Fibroblast of skin of abdomen (primary cell): ENCODE measurements around the gene PCDHB10.
A peak's percentile ranks its signal among the peaks of the same experiment; 100 is the strongest.
"Not testable (repeated sequence)": the region's sequence is repeated elsewhere in the genome, so short reads cannot be mapped to it uniquely, and the experiment has no call there.

Source experiments
- DNase-seq: peaks from one replicate; pipeline ENCODE4 v3.0.0-alpha.2; 2013

Gene PCDHB10

DNA sequence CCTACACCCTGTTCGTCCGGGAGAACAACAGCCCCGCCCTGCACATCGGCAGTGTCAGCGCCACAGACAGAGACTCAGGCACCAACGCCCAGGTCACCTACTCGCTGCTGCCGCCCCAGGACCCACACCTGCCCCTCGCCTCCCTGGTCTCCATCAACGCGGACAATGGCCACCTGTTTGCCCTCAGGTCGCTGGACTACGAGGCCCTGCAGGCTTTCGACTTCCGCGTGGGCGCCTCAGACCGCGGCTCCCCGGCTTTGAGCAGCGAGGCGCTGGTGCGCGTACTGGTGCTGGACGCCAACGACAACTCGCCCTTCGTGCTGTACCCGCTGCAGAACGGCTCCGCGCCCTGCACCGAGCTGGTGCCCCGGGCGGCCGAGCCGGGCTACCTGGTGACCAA lies 3.5 kb upstream of the PCDHB10 start:
- DNase-seq, result not testable (repeated sequence)

GRCh38 chr5:141189131-141189530 lies 3.0 kb upstream of the PCDHB10 start:
- not testable (repeated sequence) for DNase-seq

- not testable (repeated sequence) for DNase-seq
These were observed 2.2 kb downstream of the PCDHB10 start for GRCh38 chr5:141194332-141194731.

DNA sequence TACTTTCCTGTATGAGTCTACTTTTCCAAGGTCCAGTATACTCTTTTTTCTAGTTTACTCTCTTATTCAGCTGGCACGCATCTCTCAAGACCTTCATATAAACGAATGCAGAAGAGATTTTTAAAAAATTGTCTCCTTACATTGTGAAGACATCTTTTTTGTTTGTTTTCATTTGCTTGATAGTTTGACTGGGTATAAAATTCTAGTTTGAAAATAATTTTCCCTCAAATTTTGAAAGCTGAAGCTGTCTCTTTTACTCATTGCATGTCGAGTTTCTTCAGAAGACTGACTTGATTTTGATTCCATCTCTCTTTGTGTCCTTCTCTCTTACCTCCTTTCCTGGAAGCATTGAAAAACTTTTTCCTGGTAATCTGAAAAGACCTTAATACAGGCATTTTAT lies 4.2 kb downstream of the PCDHB10 start:
- DNase-seq, result no peak

DNA sequence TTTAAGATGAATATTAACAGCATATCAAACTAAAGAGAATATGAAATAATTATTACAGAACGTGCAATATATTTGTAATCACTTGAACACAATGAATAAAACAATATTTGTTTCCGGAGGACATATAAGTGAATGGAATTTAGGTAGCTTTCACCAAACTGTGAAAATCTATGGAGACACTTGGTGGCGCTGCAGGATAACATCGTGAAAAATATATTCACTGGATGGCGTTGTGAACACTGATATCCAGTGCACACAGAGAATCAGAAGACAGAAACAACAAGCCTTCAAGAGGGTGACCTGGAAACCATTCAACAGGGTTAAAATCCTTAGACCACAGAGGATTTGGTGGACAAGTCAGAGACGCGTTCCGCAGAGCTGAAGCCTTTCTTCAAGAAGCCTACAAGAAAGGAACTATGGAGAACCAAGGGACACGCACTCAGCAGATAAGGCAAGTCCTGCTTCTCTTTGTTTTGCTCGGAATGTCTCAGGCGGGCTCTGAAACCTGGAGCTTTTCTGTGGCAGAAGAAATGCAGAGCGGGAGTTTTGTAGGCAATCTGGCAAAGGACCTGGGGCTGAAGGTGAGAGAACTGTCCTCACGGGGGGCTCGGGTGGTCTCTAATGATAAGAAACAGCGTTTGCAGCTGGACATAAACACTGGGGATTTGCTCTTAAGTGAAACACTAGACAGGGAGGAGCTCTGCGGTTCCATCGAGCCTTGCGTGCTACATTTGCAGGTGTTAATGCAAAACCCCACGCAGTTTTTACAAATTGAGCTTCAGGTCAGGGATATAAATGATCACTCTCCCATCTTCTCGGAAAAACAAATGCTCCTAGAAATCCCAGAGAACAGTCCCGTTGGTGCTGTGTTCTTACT lies 7.4 kb downstream of the PCDHB10 start, which contains the start of gene PCDHB11:
Gene PCDHB11 (plus strand): TSS at position 269 of the 877 bp plus-strand sequence. CDS start 148 bp downstream, at position 417.
- no peak for DNase-seq

DNA sequence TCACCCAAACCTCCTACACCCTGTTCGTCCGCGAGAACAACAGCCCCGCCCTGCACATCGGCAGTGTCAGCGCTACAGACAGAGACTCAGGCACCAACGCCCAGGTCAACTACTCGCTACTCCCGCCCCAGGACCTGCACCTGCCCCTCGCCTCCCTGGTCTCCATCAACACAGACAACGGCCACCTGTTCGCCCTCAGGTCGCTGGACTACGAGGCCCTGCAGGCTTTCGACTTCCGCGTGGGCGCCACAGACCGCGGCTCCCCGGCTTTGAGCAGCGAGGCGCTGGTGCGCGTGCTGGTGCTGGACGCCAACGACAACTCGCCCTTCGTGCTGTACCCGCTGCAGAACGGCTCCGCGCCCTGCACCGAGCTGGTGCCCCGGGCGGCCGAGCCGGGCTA lies 9.0 kb downstream of the PCDHB10 start:
- not testable (repeated sequence) for DNase-seq

GRCh38 chr5:141201646-141202045 lies 9.5 kb downstream of the PCDHB10 start:
- not testable (repeated sequence) for DNase-seq

DNA sequence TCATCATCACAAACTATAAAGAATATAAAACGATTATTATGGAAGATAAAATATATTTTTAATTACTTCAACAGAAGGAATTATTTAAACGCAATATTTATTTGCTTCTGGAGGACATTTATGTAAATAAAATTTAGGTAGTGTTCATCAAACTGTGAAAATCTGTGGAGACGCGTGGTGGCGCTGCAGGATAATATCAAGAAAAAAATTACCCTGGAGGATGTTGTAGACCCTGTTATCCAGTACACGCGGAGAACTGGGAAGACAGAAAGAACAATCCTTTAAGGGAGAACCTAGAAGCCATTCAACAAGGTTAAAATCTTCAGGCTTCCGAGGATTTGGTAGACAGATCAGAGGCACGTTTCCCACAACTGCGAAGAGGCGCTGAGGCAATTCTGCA lies 16.3 kb downstream of the PCDHB10 start, which contains the start of gene PCDHB12:
Gene PCDHB12 (plus strand): TSS at position 242 of the 400 bp plus-strand sequence. CDS start 189 bp downstream, outside the sequence.
- no peak for DNase-seq

DNA sequence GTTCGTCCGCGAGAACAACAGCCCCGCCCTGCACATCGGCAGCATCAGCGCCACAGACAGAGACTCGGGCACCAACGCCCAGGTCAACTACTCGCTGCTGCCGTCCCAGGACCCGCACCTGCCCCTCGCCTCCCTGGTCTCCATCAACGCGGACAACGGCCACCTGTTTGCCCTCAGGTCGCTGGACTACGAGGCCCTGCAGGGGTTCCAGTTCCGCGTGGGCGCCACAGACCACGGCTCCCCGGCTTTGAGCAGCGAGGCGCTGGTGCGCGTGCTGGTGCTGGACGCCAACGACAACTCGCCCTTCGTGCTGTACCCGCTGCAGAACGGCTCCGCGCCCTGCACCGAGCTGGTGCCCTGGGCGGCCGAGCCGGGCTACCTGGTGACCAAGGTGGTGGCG lies 18.1 kb downstream of the PCDHB10 start:
- not testable (repeated sequence) for DNase-seq

- not testable (repeated sequence) for DNase-seq
These were observed 18.7 kb downstream of the PCDHB10 start for GRCh38 chr5:141210849-141211248.

- not testable (repeated sequence) for DNase-seq
These were observed 21.6 kb downstream of the PCDHB10 start, which contains the start of gene PCDHB13 for GRCh38 chr5:141213656-141214339. TSS of gene PCDHB13 (plus strand) at chr5:141213919. CDS start at chr5:141214124, 205 bp downstream.

DNA sequence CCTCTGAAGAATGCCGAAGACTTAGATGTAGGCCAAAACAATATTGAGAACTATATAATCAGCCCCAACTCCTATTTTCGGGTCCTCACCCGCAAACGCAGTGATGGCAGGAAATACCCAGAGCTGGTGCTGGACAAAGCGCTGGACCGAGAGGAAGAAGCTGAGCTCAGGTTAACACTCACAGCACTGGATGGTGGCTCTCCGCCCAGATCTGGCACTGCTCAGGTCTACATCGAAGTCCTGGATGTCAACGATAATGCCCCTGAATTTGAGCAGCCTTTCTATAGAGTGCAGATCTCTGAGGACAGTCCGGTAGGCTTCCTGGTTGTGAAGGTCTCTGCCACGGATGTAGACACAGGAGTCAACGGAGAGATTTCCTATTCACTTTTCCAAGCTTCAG lies 22.4 kb downstream of the PCDHB10 start:
- DNase-seq, result not testable (repeated sequence)

DNA sequence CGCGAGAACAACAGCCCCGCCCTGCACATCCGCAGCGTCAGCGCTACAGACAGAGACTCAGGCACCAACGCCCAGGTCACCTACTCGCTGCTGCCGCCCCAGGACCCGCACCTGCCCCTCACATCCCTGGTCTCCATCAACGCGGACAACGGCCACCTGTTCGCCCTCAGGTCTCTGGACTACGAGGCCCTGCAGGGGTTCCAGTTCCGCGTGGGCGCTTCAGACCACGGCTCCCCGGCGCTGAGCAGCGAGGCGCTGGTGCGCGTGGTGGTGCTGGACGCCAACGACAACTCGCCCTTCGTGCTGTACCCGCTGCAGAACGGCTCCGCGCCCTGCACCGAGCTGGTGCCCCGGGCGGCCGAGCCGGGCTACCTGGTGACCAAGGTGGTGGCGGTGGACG lies 23.4 kb downstream of the PCDHB10 start:
- DNase-seq, result not testable (repeated sequence)

DNA sequence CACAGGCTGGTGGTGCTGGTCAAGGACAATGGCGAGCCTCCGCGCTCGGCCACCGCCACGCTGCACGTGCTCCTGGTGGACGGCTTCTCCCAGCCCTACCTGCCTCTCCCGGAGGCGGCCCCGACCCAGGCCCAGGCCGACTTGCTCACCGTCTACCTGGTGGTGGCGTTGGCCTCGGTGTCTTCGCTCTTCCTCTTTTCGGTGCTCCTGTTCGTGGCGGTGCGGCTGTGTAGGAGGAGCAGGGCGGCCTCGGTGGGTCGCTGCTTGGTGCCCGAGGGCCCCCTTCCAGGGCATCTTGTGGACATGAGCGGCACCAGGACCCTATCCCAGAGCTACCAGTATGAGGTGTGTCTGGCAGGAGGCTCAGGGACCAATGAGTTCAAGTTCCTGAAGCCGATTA lies 23.9 kb downstream of the PCDHB10 start:
- not testable (repeated sequence) for DNase-seq

GRCh38 chr5:141223112-141223783 lies 31.1 kb downstream of the PCDHB10 start, which contains the start of gene PCDHB14:
TSS of gene PCDHB14 (plus strand) at chr5:141223343. CDS start at chr5:141223506, 163 bp downstream.
- peak; percentile 4 for DNase-seq

DNA sequence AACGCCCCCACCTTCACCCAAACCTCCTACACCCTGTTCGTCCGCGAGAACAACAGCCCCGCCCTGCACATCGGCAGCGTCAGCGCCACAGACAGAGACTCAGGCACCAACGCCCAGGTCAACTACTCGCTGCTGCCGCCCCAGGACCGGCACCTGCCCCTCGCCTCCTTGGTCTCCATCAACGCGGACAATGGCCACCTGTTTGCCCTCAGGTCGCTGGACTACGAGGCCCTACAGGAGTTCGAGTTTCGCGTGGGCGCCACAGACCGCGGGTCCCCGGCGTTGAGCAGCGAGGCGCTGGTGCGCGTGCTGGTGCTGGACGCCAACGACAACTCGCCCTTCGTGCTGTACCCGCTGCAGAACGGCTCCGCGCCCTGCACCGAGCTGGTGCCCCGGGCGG lies 32.7 kb downstream of the PCDHB10 start:
- not testable (repeated sequence) for DNase-seq

GRCh38 chr5:141225421-141225820 lies 33.3 kb downstream of the PCDHB10 start:
- DNase-seq, result not testable (repeated sequence)

GRCh38 chr5:141234109-141234667 lies 42.0 kb downstream of the PCDHB10 start:
- DNase-seq, result no peak

- DNase-seq, result not testable (repeated sequence)
These were observed 43.8 kb downstream of the PCDHB10 start for GRCh38 chr5:141235922-141236321.

DNA sequence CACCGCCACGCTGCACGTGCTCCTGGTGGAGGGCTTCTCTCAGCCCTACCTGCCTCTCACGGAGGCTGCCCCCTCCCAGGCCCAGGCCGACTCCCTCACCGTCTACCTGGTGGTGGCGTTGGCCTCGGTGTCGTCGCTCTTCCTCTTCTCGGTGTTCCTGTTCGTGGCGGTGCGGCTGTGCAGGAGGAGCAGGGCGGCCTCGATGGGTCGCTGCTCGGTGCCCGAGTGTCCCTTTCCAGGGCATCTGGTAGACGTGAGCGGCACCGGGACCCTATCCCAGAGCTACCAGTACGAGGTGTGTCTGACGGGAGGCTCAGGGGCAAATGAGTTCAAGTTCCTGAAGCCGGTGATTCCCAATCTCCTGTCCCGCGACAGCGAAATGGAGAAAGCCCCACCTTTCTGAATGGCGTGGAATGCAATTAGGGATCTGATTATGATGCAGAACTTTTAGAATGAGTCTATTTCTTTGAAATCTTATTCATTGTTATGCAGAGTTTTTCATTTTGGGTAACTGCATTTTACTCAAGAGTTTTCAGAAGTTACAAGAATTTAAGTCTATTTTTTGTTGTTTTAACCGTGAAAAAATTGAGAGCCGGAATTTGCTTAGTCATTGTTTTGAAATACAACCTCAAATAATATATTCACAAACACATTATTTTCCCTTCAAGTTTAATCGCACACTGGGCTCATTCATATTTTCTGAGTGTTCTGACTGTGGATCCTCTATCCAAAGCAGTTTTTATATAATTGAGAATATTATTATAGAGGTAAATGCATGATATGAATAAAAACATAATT lies 44.6 kb downstream of the PCDHB10 start:
- no peak for DNase-seq

DNA sequence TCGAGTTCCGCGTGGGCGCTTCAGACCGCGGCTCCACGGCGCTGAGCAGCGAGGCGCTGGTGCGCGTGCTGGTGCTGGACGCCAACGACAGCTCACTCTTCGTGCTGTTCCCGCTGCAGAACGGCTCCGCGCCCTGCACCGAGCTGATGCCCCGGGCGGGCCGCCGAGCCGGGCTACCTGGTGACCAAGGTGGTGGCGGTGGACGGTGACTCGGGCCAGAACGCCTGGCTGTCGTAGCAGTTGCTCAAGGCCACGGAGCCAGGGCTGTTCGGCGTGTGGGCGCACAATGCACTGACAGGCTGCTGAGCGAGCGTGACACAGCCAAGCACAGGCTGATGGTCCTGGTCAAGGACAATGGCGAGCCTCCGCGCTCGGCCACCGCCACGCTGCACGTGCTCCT lies 49.3 kb downstream of the PCDHB10 start:
- DNase-seq, result no peak
